GM19372 (cell line): ENCODE results near the gene INTS1.

Source experiments
- ATAC-seq: cut with Tn5 transposase; IDR thresholded peaks from one replicate; pipeline ENCODE4 v1.9.1; 2021; ENCODE audit warnings: mild to moderate bottlenecking, low read depth, moderate library complexity; ENCODE audit not compliant: unreplicated experiment

The INTS1 gene

GRCh38 chr7:1492221-1492620, 12.0 kb downstream of the INTS1 start:
- ATAC-seq, result no peak

GRCh38 chr7:1490837-1491236, 13.4 kb downstream of the INTS1 start:
- no peak for ATAC-seq

GRCh38 chr7:1489336-1489735, 14.9 kb downstream of the INTS1 start:
- ATAC-seq, result no peak

GRCh38 chr7:1488016-1488415, 16.2 kb downstream of the INTS1 start:
- no peak for ATAC-seq

- no peak for ATAC-seq
Observed at GRCh38 chr7:1487466-1487865, 16.7 kb downstream of the INTS1 start.

GRCh38 chr7:1486571-1486970, 17.6 kb downstream of the INTS1 start:
- no peak for ATAC-seq

GRCh38 chr7:1485156-1485555, 19.0 kb downstream of the INTS1 start:
- no peak for ATAC-seq

- no peak for ATAC-seq
Observed at GRCh38 chr7:1484569-1484968, 19.6 kb downstream of the INTS1 start.

GRCh38 chr7:1483536-1484505, 20.4 kb downstream of the INTS1 start:
- no peak for ATAC-seq

- ATAC-seq, result no peak
Observed at GRCh38 chr7:1483079-1483478, 21.1 kb downstream of the INTS1 start.

GRCh38 chr7:1481300-1481699, 22.9 kb downstream of the INTS1 start:
- no peak for ATAC-seq

- ATAC-seq, result no peak
Observed at GRCh38 chr7:1480670-1481069, 23.5 kb downstream of the INTS1 start.

- no peak for ATAC-seq
Observed at GRCh38 chr7:1479287-1479686, 24.9 kb downstream of the INTS1 start.

GRCh38 chr7:1478480-1478879, 25.7 kb downstream of the INTS1 start:
- ATAC-seq, result no peak

- no peak for ATAC-seq
Observed at GRCh38 chr7:1476859-1477258, 27.3 kb downstream of the INTS1 start.

GRCh38 chr7:1475991-1476390, 28.2 kb downstream of the INTS1 start:
- no peak for ATAC-seq

- no peak for ATAC-seq
Observed at GRCh38 chr7:1475393-1475792, 28.8 kb downstream of the INTS1 start.

- ATAC-seq, result no peak
Observed at GRCh38 chr7:1474736-1475135, 29.5 kb downstream of the INTS1 start.

GRCh38 chr7:1473864-1474512, 30.2 kb downstream of the INTS1 start:
- ATAC-seq, result no peak

GRCh38 chr7:1470901-1471300, 33.3 kb downstream of the INTS1 start:
- no peak for ATAC-seq

GRCh38 chr7:1468643-1469298, 35.4 kb downstream of the INTS1 start:
- no peak for ATAC-seq
